K562 (cell line): ENCODE measurements around the gene MAP3K7. TPM values are rescaled to one million over a fixed set of nuclear protein-coding genes. Genes with fewer than 3 reads are reported as not detected.

Experiments used
- ARID1B ChIP-seq: fragments of 450-650 bp; IDR thresholded peaks from 2 replicates; pipeline ENCODE4 v1.6.1; 2016; ENCODE audit warnings: antibody characterized with exemption, mild to moderate bottlenecking, inconsistent platforms
- FOXO4 ChIP-seq: fragments of 450-650 bp; formaldehyde crosslinking; IDR thresholded peaks from 2 replicates; pipeline ENCODE4 v1.4.0; 2020; ENCODE audit warnings: mild to moderate bottlenecking, moderate library complexity
- FUS ChIP-seq: fragments of 200-400 bp; formaldehyde crosslinking; optimal IDR thresholded peaks from 2 replicates; pipeline ENCODE3; 2017; ENCODE audit warnings: low read depth, low read length
- IFI16 ChIP-seq: fragments of 250-450 bp; sonication (Bioruptor Pico); IDR thresholded peaks from 2 replicates; pipeline ENCODE4 v2.1.2; 2022; ENCODE audit warnings: mild to moderate bottlenecking, inconsistent platforms
- NR2C2 ChIP-seq, 2 experiments: fragments of 200-800 bp in 1 of 2; sonication (Bioruptor generic) in 1 of 2; sonication (generic) in 1 of 2; formaldehyde crosslinking in 1 of 2; IDR thresholded peaks; 2 replicates each; pipeline versions ENCODE4 v1.6.1 to v1.8.0; 2016 to 2022; ENCODE audit warnings: mild to moderate bottlenecking in 1 of 2, missing compliant biosample characterization in 1 of 2, missing genetic modification characterization in 1 of 2, missing genetic modification reagents in 1 of 2
- RBFOX2 ChIP-seq: fragments of 200-400 bp; formaldehyde crosslinking; IDR thresholded peaks from 2 replicates; pipeline ENCODE4 v1.6.1; 2017; ENCODE audit warnings: low read depth, mild to moderate bottlenecking, low read length, moderate library complexity
- TSC22D4 ChIP-seq: fragments of 450-650 bp; IDR thresholded peaks from 2 replicates; pipeline ENCODE4 v1.6.1; 2016; ENCODE audit warnings: missing genetic modification characterization, missing biosample characterization, control low read depth
- U2AF2 ChIP-seq: fragments of 200-400 bp; formaldehyde crosslinking; optimal IDR thresholded peaks from 2 replicates; pipeline ENCODE3; 2017; ENCODE audit warnings: low read depth, mild to moderate bottlenecking, low read length
- ZBTB11 ChIP-seq, 3 experiments: fragments of 200-800 bp in 1 of 3; fragments of 250-450 bp in 1 of 3; fragments of 450-650 bp in 1 of 3; sonication (Bioruptor Pico) in 1 of 3; sonication (Bioruptor generic) in 1 of 3; formaldehyde crosslinking in 1 of 3; IDR thresholded peaks; 2 replicates each; pipeline versions ENCODE4 v1.6.1 to v1.8.0; 2016 to 2022; ENCODE audit warnings: mild to moderate bottlenecking in 2 of 3, missing genetic modification characterization in 2 of 3, missing compliant biosample characterization in 1 of 3, moderate library complexity in 1 of 3
- ZBTB8A ChIP-seq: fragments of 450-650 bp; IDR thresholded peaks from 2 replicates; pipeline ENCODE4 v1.6.1; 2018; ENCODE audit warnings: mild to moderate bottlenecking, moderate library complexity; ENCODE audit not compliant: partially characterized antibody
- ZNF24 ChIP-seq: fragments of 450-650 bp; IDR thresholded peaks from 2 replicates; pipeline ENCODE4 v1.6.1; 2016
- ZNF592 ChIP-seq: fragments of 450-650 bp; IDR thresholded peaks from 2 replicates; pipeline ENCODE4 v1.6.1; 2017; ENCODE audit warnings: antibody characterized with exemption, mild to moderate bottlenecking
- polyA plus RNA-seq, 8 experiments: library from polyadenylated mRNA; depleted of rRNA in 4 of 8; stranded (reverse) in 5 of 8; unstranded in 3 of 8; fragments of >200 nt; fragmentation: Nextera tagmentation in 2 of 8; fragmentation: Illumina TruSeq in 1 of 8; extraction: Ambion mirVana in 2 of 8; extraction: Trizol in 1 of 8; gene quantifications; 2 replicates each; pipeline versions ENCODE4 v1.2.1 to v1.2.3, GENCODE V29; 2011 to 2014; ENCODE audit warnings: inconsistent platforms in 1 of 8, missing spikeins in 1 of 8
- total RNA-seq, 7 experiments: library from RNA; depleted of rRNA in 6 of 7; stranded (reverse); fragments of >200 nt in 6 of 7; fragmentation: Illumina TruSeq in 2 of 7; extraction: Trizol in 2 of 7; gene quantifications; 2 replicates each; pipeline versions ENCODE4 v1.2.1 to v1.2.3, GENCODE V29; 2011 to 2021; ENCODE audit warnings: low replicate concordance in 1 of 7
- TF ChIP-seq, protein P1 (sequence below): fragments of 200-400 bp; formaldehyde crosslinking; IDR thresholded peaks from 2 replicates; pipeline ENCODE4 v1.6.1; 2017; ENCODE audit warnings: mild to moderate bottlenecking, low read depth, low read length, moderate library complexity

The MAP3K7 gene
- total and polyA plus RNA-seq, 9 of the 15 experiments (the other 6 are each of a cell fraction or from before 2014, with no cell fraction given) = 13.4 to 60.9 (median 34.8) TPM

DNA sequence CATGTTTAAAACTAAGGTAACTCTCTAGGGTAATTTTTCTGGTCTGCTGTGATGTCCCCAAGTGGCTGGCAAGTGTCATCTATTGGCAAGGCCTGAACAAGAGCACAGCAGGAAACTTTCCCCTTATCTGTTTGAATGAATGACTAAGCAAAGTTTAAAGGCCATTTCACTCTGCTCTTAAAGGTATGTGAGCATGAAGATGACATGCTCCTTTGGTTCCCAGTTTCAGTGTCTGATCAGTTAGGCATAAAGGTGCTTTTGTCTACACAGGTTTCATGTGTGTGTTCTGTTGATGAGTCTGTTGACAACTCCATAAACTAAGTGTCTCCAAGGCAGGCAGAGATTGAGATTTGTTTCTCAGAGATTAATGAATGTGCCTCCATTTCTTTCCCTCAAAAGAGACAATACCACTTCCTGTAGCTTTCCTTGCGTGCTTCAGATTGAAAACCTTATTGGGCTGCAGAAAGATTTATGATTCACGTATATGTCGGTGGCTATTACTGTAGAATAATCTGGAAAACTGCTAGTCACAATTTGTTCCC lies 83.9 kb downstream of the MAP3K7 start (continued):
- TF ChIP-seq FOXO4 (CRISPR knock-in tag) = no peak
- no peak for TF ChIP-seq ZBTB8A
- no peak for TF ChIP-seq IFI16 (CRISPR knock-in tag)
- TF ChIP-seq ZBTB11 (CRISPR knock-in tag; IDR thresholded peaks at IDR 0.05) = 0 out of 6 replicates have a peak, but pooled peaks of 1 of the 3 experiments have one; percentile 27
- no peak for TF ChIP-seq TSC22D4 (tag)
- peak; percentile 43; the same call in 1 of the 2 replicates for TF ChIP-seq ZNF24
- TF ChIP-seq NR2C2 (CRISPR knock-in tag; IDR thresholded peaks at IDR 0.05) = no peak
- peak; percentile 91 for TF ChIP-seq NR2C2 (tag; IDR thresholded peaks at IDR 0.05)
- TF ChIP-seq RBFOX2 = no peak
- peak; percentile 58; the same call in 1 of the 2 replicates for TF ChIP-seq ZNF592
- TF ChIP-seq ARID1B = peak; percentile 81
- no peak for TF ChIP-seq U2AF2
- TF ChIP-seq, protein P1, sequence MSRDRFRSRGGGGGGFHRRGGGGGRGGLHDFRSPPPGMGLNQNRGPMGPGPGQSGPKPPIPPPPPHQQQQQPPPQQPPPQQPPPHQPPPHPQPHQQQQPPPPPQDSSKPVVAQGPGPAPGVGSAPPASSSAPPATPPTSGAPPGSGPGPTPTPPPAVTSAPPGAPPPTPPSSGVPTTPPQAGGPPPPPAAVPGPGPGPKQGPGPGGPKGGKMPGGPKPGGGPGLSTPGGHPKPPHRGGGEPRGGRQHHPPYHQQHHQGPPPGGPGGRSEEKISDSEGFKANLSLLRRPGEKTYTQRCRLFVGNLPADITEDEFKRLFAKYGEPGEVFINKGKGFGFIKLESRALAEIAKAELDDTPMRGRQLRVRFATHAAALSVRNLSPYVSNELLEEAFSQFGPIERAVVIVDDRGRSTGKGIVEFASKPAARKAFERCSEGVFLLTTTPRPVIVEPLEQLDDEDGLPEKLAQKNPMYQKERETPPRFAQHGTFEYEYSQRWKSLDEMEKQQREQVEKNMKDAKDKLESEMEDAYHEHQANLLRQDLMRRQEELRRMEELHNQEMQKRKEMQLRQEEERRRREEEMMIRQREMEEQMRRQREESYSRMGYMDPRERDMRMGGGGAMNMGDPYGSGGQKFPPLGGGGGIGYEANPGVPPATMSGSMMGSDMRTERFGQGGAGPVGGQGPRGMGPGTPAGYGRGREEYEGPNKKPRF = no peak
- TF ChIP-seq FUS = no peak
